ENCODE data around the gene RIPK1. TPM values are rescaled to one million over a fixed set of nuclear protein-coding genes. Genes with fewer than 3 reads are reported as not detected.

The RIPK1 gene
- total and polyA plus RNA-seq, 10 of the 15 experiments (the other 5 are each of a cell fraction or from before 2014, with no cell fraction given): 1.6 to 11.2 (median 6.3) TPM

GRCh38 chr6:3071568-3071967 is 3.3 kb downstream of the RIPK1 start (continued):
- TF ChIP-seq ZNF687 (IDR thresholded peaks at IDR 0.05) (no peak), CBFB (IDR thresholded peaks at IDR 0.05; ENCODE audit: low read depth) (no peak), CHD4 (IDR thresholded peaks at IDR 0.05) (no peak), NRF1 (conservative IDR thresholded peaks at IDR 0.05; ENCODE audit: low read depth, low read length) (no peak), BACH1 (IDR thresholded peaks at IDR 0.05; ENCODE audit: borderline replicate concordance) (no peak)

GRCh38 chr6:3072798-3073197 is 4.5 kb downstream of the RIPK1 start:
- ATAC-seq: no peak
- ChIA-PET CTCF (no interaction called here), SMC1A (ENCODE audit: uncharacterized antibody, unreplicated experiment) (no interaction called here), RAD21 (ENCODE audit: unreplicated experiment) (no interaction called here), POLR2A (interaction anchor here (0.5 to 1.4 kb wide), 3 partner anchors 83 to 1694 kb away, joined by 3 to 8 read pairs (median 5); no protein-coding TSS in a partner anchor)
- no peak overlapping the region for H3K9ac ChIP-seq (ENCODE audit: control insufficient read depth, insufficient read depth, low read length)
- no peak for FAIRE-seq
- peaks cover 0 to 6% of the 10 kb centered on the region in 2 experiments; a peak in 3 of 4 replicates for H3K36me3 ChIP-seq (ENCODE audit: control insufficient read depth in 2 of 2, insufficient read depth in 2 of 2, low read length in 1 of 2)
- H3K4me1 ChIP-seq (ENCODE audit: control insufficient read depth, insufficient read depth, low read length): peaks cover 4% of the 10 kb centered on the region; the same call in 1 of the 2 replicates
- no peaks in the 10 kb centered on the region for H3K27me3 ChIP-seq (replicated peaks in 1 of 2; ENCODE audit: control insufficient read depth in 2 of 2, insufficient read depth in 2 of 2, low read length in 1 of 2)
- no peak overlapping the region for H2AFZ ChIP-seq (ENCODE audit: control insufficient read depth, low read depth, low read length)
- intact Hi-C loops (cut with micrococcal nuclease; ENCODE audit: unreplicated experiment): no loop called here
- WGBS (ENCODE audit: insufficient coverage, insufficient replicate concordance, low lambda C conversion rate, missing lambda C conversion rate): 90% methylated on average over 7 of the region's 7 CpGs
- TF ChIP-seq FOXM1 (IDR thresholded peaks at IDR 0.05; ENCODE audit: low read depth, low read length) (no peak), SKIL (IDR thresholded peaks at IDR 0.05; ENCODE audit: low read depth, poor library complexity, severe bottlenecking) (no peak), POU2F2 (IDR thresholded peaks at IDR 0.05; ENCODE audit: borderline replicate concordance, low read depth, low read length) (no peak), RFX5 (IDR thresholded peaks at IDR 0.05; ENCODE audit: low read depth, low read length) (no peak), RELA (IDR thresholded peaks at IDR 0.05; ENCODE audit: borderline replicate concordance, partially characterized antibody) (no peak), MXI1 (IDR thresholded peaks at IDR 0.05; ENCODE audit: low read depth, low read length) (no peak)
- H3K4me2 ChIP-seq (ENCODE audit: control insufficient read depth, insufficient read depth): no peak overlapping the region
- DNase-seq (ENCODE audit: low read depth, low spot score): no peak
- H3K4me3 ChIP-seq: no peak overlapping the region
- in situ Hi-C loops (cut with MboI): no loop called here
- H3K27ac ChIP-seq (ENCODE audit: control insufficient read depth, insufficient read depth): no peak overlapping the region
- no peaks in the 10 kb centered on the region for H4K20me1 ChIP-seq (ENCODE audit: control insufficient read depth, insufficient read depth)
- H3K79me2 ChIP-seq (ENCODE audit: control insufficient read depth, insufficient read depth, low read length): peaks cover 14% of the 10 kb centered on the region
- H3K9me3 ChIP-seq (replicated peaks; ENCODE audit: control insufficient read depth, insufficient read depth, low read length): no peaks in the 10 kb centered on the region
- no TSS peak for BruUV-seq (replicated peaks)

Data from GM12878 (cell line).